H1 (cell line): ENCODE data around the gene COMT. TPM values are rescaled to one million over a fixed set of nuclear protein-coding genes. Genes with fewer than 3 reads are reported as not detected.

Experiments
- CTCF ChIA-PET: fragments of 300-600 bp; sonication (Branson Sonifier 250); formaldehyde crosslinking; loops from one replicate; lab custom pipeline; 2021; ENCODE audit not compliant: partially characterized antibody; lab: Charles Lee
- POLR2A ChIA-PET: fragments of 300-600 bp; sonication (Branson Sonifier 250); formaldehyde crosslinking; loops from one replicate; lab custom pipeline; 2021; ENCODE audit warnings: inconsistent platforms; ENCODE audit not compliant: partially characterized antibody; lab: Charles Lee
- DNase-seq, 2 experiments: peaks; one replicate each; pipeline versions ENCODE4 v3.0.0 to v3.0.0-alpha.2; 2010 to 2022; ENCODE audit warnings: low spot score in 2 of 2, low read depth in 1 of 2, mixed read lengths in 1 of 2
- FAIRE-seq: peaks from 2 replicates; lab custom pipeline; 2011; peaks lifted over from hg19 to GRCh38; lab: Jason Lieb, UNC
- H2AFZ ChIP-seq: 2 replicates; pipeline ENCODE4 v1.8.1; 2012; ENCODE audit warnings: low read length, inconsistent platforms
- H2AK5ac ChIP-seq: 2 replicates; pipeline ENCODE4 v1.6.1; 2013; ENCODE audit warnings: low read depth, low read length
- H2BK120ac ChIP-seq: replicated peaks from 2 replicates; pipeline ENCODE3; 2013; ENCODE audit warnings: low read depth, low read length, inconsistent platforms
- H2BK12ac ChIP-seq: 2 replicates; pipeline ENCODE4 v1.6.1; 2013; ENCODE audit warnings: low read depth, low read length
- H2BK15ac ChIP-seq: 2 replicates; pipeline ENCODE4 v1.6.1; 2013; ENCODE audit warnings: low read length
- H2BK20ac ChIP-seq: 2 replicates; pipeline ENCODE4 v1.6.1; 2013; ENCODE audit warnings: low read length
- H2BK5ac ChIP-seq: 2 replicates; pipeline ENCODE4 v1.6.1; 2013; ENCODE audit warnings: low read depth, low read length
- H3K14ac ChIP-seq: 2 replicates; pipeline ENCODE4 v1.6.1; 2013; ENCODE audit warnings: inconsistent platforms; ENCODE audit not compliant: insufficient read length
- H3K18ac ChIP-seq: 2 replicates; pipeline ENCODE4 v1.6.1; 2013; ENCODE audit warnings: low read length; ENCODE audit errors: extremely low read depth
- H3K23ac ChIP-seq: 2 replicates; pipeline ENCODE4 v1.6.1; 2013; ENCODE audit warnings: inconsistent platforms; ENCODE audit not compliant: insufficient read length
- H3K23me2 ChIP-seq: 2 replicates; pipeline ENCODE4 v1.6.1; 2013; ENCODE audit warnings: low read depth, low read length
- H3K27ac ChIP-seq: 2 replicates; pipeline ENCODE4 v1.6.1; 2011; ENCODE audit warnings: low read depth, low read length, inconsistent platforms
- H3K27me3 ChIP-seq, 4 experiments: replicated peaks in 1 of 4; 1 replicate in 1 of 4; 2 replicates in 3 of 4; pipeline versions ENCODE4 v1.6.1 to v1.8.1; 2011 to 2013; ENCODE audit warnings: low read length in 3 of 4, mild to moderate bottlenecking in 3 of 4, inconsistent platforms in 2 of 4, mixed read lengths in 2 of 4, moderate library complexity in 1 of 4; ENCODE audit not compliant: control insufficient read depth in 3 of 4, insufficient read depth in 3 of 4; ENCODE audit errors: extremely low read depth in 1 of 4
- H3K36me3 ChIP-seq, 4 experiments: 2 replicates each; pipeline versions ENCODE4 v1.6.1 to v1.8.1; 2011 to 2013; ENCODE audit warnings: mild to moderate bottlenecking in 4 of 4, low read length in 3 of 4, moderate library complexity in 2 of 4, control low read depth in 1 of 4, inconsistent platforms in 1 of 4; ENCODE audit not compliant: insufficient read depth in 4 of 4, control insufficient read depth in 2 of 4
- H3K4ac ChIP-seq: replicated peaks from 2 replicates; pipeline ENCODE3; 2013; ENCODE audit warnings: low read length, low read depth, mixed read lengths, inconsistent platforms; ENCODE audit not compliant: insufficient read length
- H3K4me1 ChIP-seq, 4 experiments: replicated peaks in 1 of 4; 1 replicate in 1 of 4; 2 replicates in 3 of 4; pipeline versions ENCODE4 v1.6.1 to v1.8.1; 2011 to 2013; ENCODE audit warnings: low read length in 3 of 4, inconsistent platforms in 2 of 4, mixed read lengths in 1 of 4; ENCODE audit not compliant: insufficient read depth in 4 of 4, control insufficient read depth in 3 of 4
- H3K4me2 ChIP-seq, 2 experiments: 2 replicates each; pipeline versions ENCODE4 v1.6.1 to v1.8.1; 2011 to 2013; ENCODE audit warnings: low read depth in 2 of 2, low read length in 2 of 2, control low read depth in 1 of 2, inconsistent platforms in 1 of 2, mild to moderate bottlenecking in 1 of 2; ENCODE audit not compliant: insufficient read depth in 1 of 2
- H3K4me3 ChIP-seq, 4 experiments: fragments of 200-600, 300-600 bp in 1 of 4; sonication (generic), shearing (Covaris generic), sonication (Bioruptor Twin) in 1 of 4; 2 replicates each; pipeline versions ENCODE4 v1.5.1 to v1.8.1; 2011 to 2016; ENCODE audit warnings: low read length in 4 of 4, low read depth in 3 of 4, control low read depth in 2 of 4, inconsistent platforms in 2 of 4, mild to moderate bottlenecking in 2 of 4, mixed read lengths in 1 of 4, moderate library complexity in 1 of 4; ENCODE audit not compliant: insufficient read depth in 2 of 4; ENCODE audit errors: extremely low read depth in 1 of 4
- H3K56ac ChIP-seq: replicated peaks from 2 replicates; pipeline ENCODE3; 2013; ENCODE audit warnings: low read depth, mild to moderate bottlenecking, mixed read lengths, low read length, inconsistent platforms; ENCODE audit not compliant: insufficient read length
- H3K79me1 ChIP-seq: 2 replicates; pipeline ENCODE4 v1.6.1; 2013; ENCODE audit warnings: low read depth, low read length, control low read depth
- H3K79me2 ChIP-seq, 2 experiments: 2 replicates each; pipeline versions ENCODE4 v1.6.1 to v1.8.1; 2012 to 2013; ENCODE audit warnings: low read length in 2 of 2, mild to moderate bottlenecking in 2 of 2, inconsistent platforms in 1 of 2; ENCODE audit not compliant: insufficient read depth in 2 of 2, control insufficient read depth in 1 of 2
- H3K9ac ChIP-seq, 4 experiments: replicated peaks in 1 of 4; 1 replicate in 1 of 4; 2 replicates in 3 of 4; pipeline versions ENCODE4 v1.6.1 to v1.8.1; 2011 to 2013; ENCODE audit warnings: low read depth in 3 of 4, low read length in 3 of 4, control low read depth in 2 of 4, mild to moderate bottlenecking in 2 of 4, moderate library complexity in 2 of 4, inconsistent platforms in 1 of 4; ENCODE audit errors: extremely low read depth in 1 of 4
- H3K9me3 ChIP-seq, 2 experiments: 2 replicates each; pipeline versions ENCODE4 v1.6.1 to v1.8.1; 2012 to 2013; ENCODE audit warnings: mild to moderate bottlenecking in 2 of 2, moderate library complexity in 2 of 2, control low read depth in 1 of 2, inconsistent platforms in 1 of 2, low read depth in 1 of 2, low read length in 1 of 2, mixed read lengths in 1 of 2; ENCODE audit not compliant: insufficient read depth in 2 of 2
- H4K20me1 ChIP-seq, 2 experiments: replicated peaks in 1 of 2; 2 replicates each; pipeline versions ENCODE3 to v1.8.1; 2011 to 2013; ENCODE audit warnings: inconsistent platforms in 2 of 2, low read length in 2 of 2, mild to moderate bottlenecking in 1 of 2; ENCODE audit not compliant: insufficient read depth in 2 of 2, control insufficient read depth in 1 of 2
- H4K5ac ChIP-seq: 2 replicates; pipeline ENCODE4 v1.6.1; 2013; ENCODE audit warnings: low read length, low read depth, mixed read lengths, inconsistent platforms; ENCODE audit not compliant: insufficient read length
- H4K8ac ChIP-seq: 2 replicates; pipeline ENCODE4 v1.8.0; 2013; ENCODE audit warnings: mild to moderate bottlenecking, moderate library complexity, low read length, inconsistent platforms; ENCODE audit not compliant: insufficient read depth; ENCODE audit errors: extremely low read depth
- H4K91ac ChIP-seq: replicated peaks from 2 replicates; pipeline ENCODE3; 2013; ENCODE audit warnings: low read length, mixed read lengths, inconsistent platforms; ENCODE audit not compliant: insufficient read length
- BRCA1 ChIP-seq: IDR thresholded peaks from 2 replicates; pipeline ENCODE4 v1.6.1; 2012; ENCODE audit warnings: low read depth, low read length, improper control_type of control experiment
- CBX5 ChIP-seq: fragments of 300-800, 300-1000 bp; sonication (generic); IDR thresholded peaks from 2 replicates; pipeline ENCODE4 v1.7.1; 2016; ENCODE audit warnings: antibody characterized with exemption, low read length, low read depth
- CHD2 ChIP-seq: IDR thresholded peaks from 2 replicates; pipeline ENCODE4 v1.6.1; 2012; ENCODE audit warnings: low read length, improper control_type of control experiment
- CREB1 ChIP-seq: IDR thresholded peaks from 2 replicates; pipeline ENCODE4 v1.6.1; 2012; ENCODE audit warnings: inconsistent platforms
- EP300 ChIP-seq, 2 experiments: IDR thresholded peaks; 1 replicate in 1 of 2; 2 replicates in 1 of 2; pipeline ENCODE4 v1.6.1; 2011 to 2012; ENCODE audit warnings: low read depth in 2 of 2, low read length in 2 of 2, mild to moderate bottlenecking in 2 of 2, borderline replicate concordance in 1 of 2, inconsistent platforms in 1 of 2, moderate library complexity in 1 of 2
- EZH2 ChIP-seq: fragments of 200-600 bp; sonication (generic); IDR thresholded peaks from 2 replicates; pipeline ENCODE4 v1.7.1; 2012; ENCODE audit warnings: low read depth, mild to moderate bottlenecking, moderate library complexity, low read length, inconsistent platforms; ENCODE audit not compliant: severe bottlenecking
- HDAC2 ChIP-seq, 2 experiments: fragments of 300-600 bp in 1 of 2; sonication (generic) in 1 of 2; IDR thresholded peaks; 2 replicates each; pipeline ENCODE4 v1.6.1; 2011 to 2012; ENCODE audit warnings: low read depth in 2 of 2, low read length in 2 of 2, mild to moderate bottlenecking in 2 of 2, moderate library complexity in 2 of 2, borderline replicate concordance in 1 of 2, inconsistent platforms in 1 of 2
- JUND ChIP-seq: IDR thresholded peaks from 2 replicates; pipeline ENCODE4 v1.6.1; 2011; ENCODE audit warnings: mild to moderate bottlenecking, improper control_type of control experiment, low read length
- KDM1A ChIP-seq: fragments of 200-600, 300-600 bp; sonication (generic); IDR thresholded peaks from 2 replicates; pipeline ENCODE4 v1.7.1; 2016; ENCODE audit warnings: mild to moderate bottlenecking, low read length, borderline replicate concordance
- RXRA ChIP-seq: IDR thresholded peaks from 2 replicates; pipeline ENCODE4 v1.6.1; 2011; ENCODE audit warnings: low read depth, mild to moderate bottlenecking, low read length, moderate library complexity; ENCODE audit not compliant: insufficient read depth
- SP1 ChIP-seq: IDR thresholded peaks from 2 replicates; pipeline ENCODE4 v1.6.1; 2011; ENCODE audit warnings: low read depth, low read length
- TEAD4 ChIP-seq: IDR thresholded peaks from 2 replicates; pipeline ENCODE4 v1.6.1; 2012; ENCODE audit warnings: low read depth, low read length, inconsistent platforms, mixed read lengths
- WGBS, 2 experiments: shearing (Covaris generic) in 1 of 2; methylation state at CpG; one replicate each; pipeline versions ENCODE4 v1.1.6 to v1.1.7; 2013 to 2015; ENCODE audit warnings: low lambda C conversion rate in 2 of 2, mixed read lengths in 2 of 2, inconsistent platforms in 1 of 2, low coverage in 1 of 2, missing lambda C conversion rate in 1 of 2; ENCODE audit not compliant: insufficient replicate concordance in 2 of 2, insufficient coverage in 1 of 2, insufficient read length in 1 of 2; ENCODE audit errors: extremely low coverage in 1 of 2, missing lambda C conversion rate in 1 of 2; 5-methylcytosine and 5-hydroxymethylcytosine counted together
- polyA plus RNA-seq, 7 experiments: library from polyadenylated mRNA; depleted of rRNA in 3 of 7; stranded (reverse) in 5 of 7; unstranded in 2 of 7; fragments of >200 nt in 5 of 7; fragments of 200-250 nt in 2 of 7; gene quantifications; 1 replicate in 5 of 7; 2 replicates in 1 of 7; 4 replicates in 1 of 7; pipeline versions ENCODE4 v1.2.1 to v1.2.3, GENCODE V29; 2011 to 2013; ENCODE audit warnings: missing spikeins in 2 of 7, mixed read lengths in 2 of 7
- total RNA-seq: library from RNA; stranded (reverse); fragmentation: NEBNext Ultra II Directional; extraction: Animal tissue kit (Norgen Biotek cat#: 25700); gene quantifications from 2 replicates; pipeline ENCODE4 v1.2.1, GENCODE V29; 2021

Gene COMT
- total and polyA plus RNA-seq, 2 of the 8 experiments (the other 6 are each of a cell fraction or from before 2014, with no cell fraction given), result 15.2 to 33.7 TPM

DNA sequence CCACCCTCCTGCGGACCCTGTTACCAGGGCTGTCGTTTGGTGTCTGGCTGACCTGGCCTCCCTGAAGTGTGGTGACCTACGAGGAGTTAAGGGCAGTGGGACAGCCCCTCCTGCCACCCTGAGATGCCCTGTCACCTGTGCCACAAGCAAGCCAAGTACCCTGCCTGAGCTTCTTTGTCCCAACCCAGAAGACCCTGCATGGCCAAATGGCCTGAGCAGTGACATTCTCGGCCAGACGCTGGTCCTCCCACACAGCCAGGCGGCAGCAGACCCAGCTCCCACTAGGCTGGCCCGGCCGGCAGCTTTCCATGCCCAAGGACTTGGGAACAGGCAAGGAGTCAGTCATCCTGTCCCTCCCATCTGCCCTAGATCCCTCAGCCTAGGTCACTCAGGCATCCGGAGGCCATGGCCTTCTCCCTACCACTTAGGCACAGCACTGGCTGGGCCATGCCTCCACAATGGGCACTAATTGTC, 67.5 kb downstream of the COMT start:
- CTCF ChIA-PET, result interaction anchor here (0.5 to 10.7 kb wide), 5 partner anchors 12 to 278 kb away, joined by 3 to 369 read pairs (median 4); no protein-coding TSS in a partner anchor
- H4K5ac ChIP-seq, result no peak overlapping the region
- no peak overlapping the region for H3K18ac ChIP-seq
- H3K14ac ChIP-seq, result no peak overlapping the region
- H3K23me2 ChIP-seq, result peaks cover 2% of the 10 kb centered on the region; the same call in 1 of the 2 replicates
- no peaks in the 10 kb centered on the region; the same call in 1 of the 2 replicates for H3K79me1 ChIP-seq
- H3K79me2 ChIP-seq, result no peaks in the 10 kb centered on the region
- H4K91ac ChIP-seq, result no peak overlapping the region
- H4K20me1 ChIP-seq, result peaks cover 2 to 4% of the 10 kb centered on the region in 2 experiments
- H2BK120ac ChIP-seq, result no peak overlapping the region
- H3K4me3 ChIP-seq, result no peak overlapping the region
- H3K36me3 ChIP-seq, result no peaks in the 10 kb centered on the region
- DNase-seq, result no peak
- H2BK12ac ChIP-seq, result no peak overlapping the region
- no peak overlapping the region for H3K9ac ChIP-seq
- H3K27ac ChIP-seq, result no peak overlapping the region
- H2BK20ac ChIP-seq, result no peak overlapping the region
- no peak overlapping the region for H2BK5ac ChIP-seq
- no peak overlapping the region for H2BK15ac ChIP-seq
- no peaks in the 10 kb centered on the region for H3K27me3 ChIP-seq
- H3K4me2 ChIP-seq, result no peak overlapping the region
- no peak overlapping the region for H2AK5ac ChIP-seq
- no peak overlapping the region for H3K23ac ChIP-seq
- H3K9me3 ChIP-seq, result no peaks in the 10 kb centered on the region
- no peak overlapping the region for H3K56ac ChIP-seq
- POLR2A ChIA-PET, result no interaction called here
- H3K4me1 ChIP-seq, result peaks cover 0 to 2% (median 0%) of the 10 kb centered on the region in 4 experiments; a peak in 2 of 7 replicates
- no peak for FAIRE-seq
- no peak overlapping the region for H3K4ac ChIP-seq
- H4K8ac ChIP-seq, result no peak overlapping the region
- WGBS, 2 experiments, result 94% methylated on average over 9 of the region's 9 CpGs; no CpG with 5 or more reads in 1 of the 2 experiments
- no peak overlapping the region for H2AFZ ChIP-seq
- TF ChIP-seq EZH2 (no peak), RXRA (no peak), KDM1A (no peak), JUND (no peak), SP1 (no peak), CREB1 (no peak), EP300 (IDR thresholded peaks at IDR 0.05; ENCODE audit: borderline replicate concordance in 1 of 2, low read depth in 2 of 2, low read length in 2 of 2) (no peak), TEAD4 (no peak), BRCA1 (no peak), HDAC2 (IDR thresholded peaks at IDR 0.05; ENCODE audit: borderline replicate concordance in 1 of 2, low read depth in 2 of 2, low read length in 2 of 2) (no peak), CHD2 (no peak), CBX5 (no peak)
